Tibial nerve (tissue), 4 donors: ENCODE results near the gene PIK3AP1. TPM values are rescaled to one million over a fixed set of nuclear protein-coding genes. Genes with fewer than 3 reads are reported as not detected.

ENCODE experiments used
- DNase-seq, 2 donors: peaks; one replicate each; pipeline ENCODE4 v3.0.0-alpha.2; 2019; ENCODE audit warnings: low spot score in 2 of 2
- H3K27ac ChIP-seq, 4 donors: fragments of 200-600 bp; sonication (generic) in 3 of 4; one replicate each; pipeline ENCODE4 v1.5.1; 2017 to 2019; ENCODE audit warnings: mild to moderate bottlenecking in 1 of 4
- H3K27me3 ChIP-seq, 2 donors: fragments of 200-600 bp; sonication (generic) in 1 of 2; one replicate each; pipeline versions ENCODE4 v1.5.1 to v1.6.0; 2017 to 2019
- H3K36me3 ChIP-seq, 3 donors: fragments of 200-600 bp; sonication (generic); one replicate each; pipeline ENCODE4 v1.5.1; 2018 to 2019
- H3K4me1 ChIP-seq, 4 donors: fragments of 200-600 bp; sonication (generic) in 3 of 4; one replicate each; pipeline ENCODE4 v1.5.1; 2017 to 2019
- H3K4me3 ChIP-seq, 4 donors: fragments of 200-600 bp; sonication (generic) in 3 of 4; one replicate each; pipeline ENCODE4 v1.5.1; 2017 to 2019; ENCODE audit warnings: mild to moderate bottlenecking in 1 of 4, moderate library complexity in 1 of 4
- H3K9me3 ChIP-seq, 4 donors: fragments of 200-600 bp; sonication (generic) in 3 of 4; one replicate each; pipeline ENCODE4 v1.5.1; 2017 to 2019
- EP300 ChIP-seq, 2 donors: sonication (generic); formaldehyde crosslinking; IDR thresholded peaks; one replicate each; pipeline ENCODE4 v1.6.1; 2017; ENCODE audit warnings: antibody characterized with exemption in 2 of 2, mild to moderate bottlenecking in 1 of 2
- POLR2A ChIP-seq, 2 donors: fragments of 450-650 bp; IDR thresholded peaks; one replicate each; pipeline ENCODE4 v1.6.1; 2017; ENCODE audit warnings: antibody characterized with exemption in 2 of 2, mild to moderate bottlenecking in 2 of 2, moderate library complexity in 2 of 2
- WGBS, 2 donors: methylation state at CpG; one replicate each; pipeline ENCODE4 v1.1.5; 2018; 5-methylcytosine and 5-hydroxymethylcytosine counted together
- total RNA-seq, 4 donors: library from RNA; depleted of rRNA; stranded (reverse); fragments of >200 nt; gene quantifications; one replicate each; pipeline ENCODE4 v1.1.0, GENCODE V29; 2016
- TF ChIP-seq, protein P1 (sequence below), 5 experiments: fragments of 200-600 bp in 3 of 5; fragments of 450-650 bp in 2 of 5; sonication (generic) in 3 of 5; IDR thresholded peaks; one replicate each; pipeline ENCODE4 v1.5.1; 2016 to 2019; ENCODE audit warnings: antibody characterized with exemption in 5 of 5, mild to moderate bottlenecking in 3 of 5, moderate library complexity in 2 of 5

PIK3AP1 gene
- total RNA-seq, 4 donors from 2014 or later: 7.1 to 21.3 (median 14.2) TPM

DNA sequence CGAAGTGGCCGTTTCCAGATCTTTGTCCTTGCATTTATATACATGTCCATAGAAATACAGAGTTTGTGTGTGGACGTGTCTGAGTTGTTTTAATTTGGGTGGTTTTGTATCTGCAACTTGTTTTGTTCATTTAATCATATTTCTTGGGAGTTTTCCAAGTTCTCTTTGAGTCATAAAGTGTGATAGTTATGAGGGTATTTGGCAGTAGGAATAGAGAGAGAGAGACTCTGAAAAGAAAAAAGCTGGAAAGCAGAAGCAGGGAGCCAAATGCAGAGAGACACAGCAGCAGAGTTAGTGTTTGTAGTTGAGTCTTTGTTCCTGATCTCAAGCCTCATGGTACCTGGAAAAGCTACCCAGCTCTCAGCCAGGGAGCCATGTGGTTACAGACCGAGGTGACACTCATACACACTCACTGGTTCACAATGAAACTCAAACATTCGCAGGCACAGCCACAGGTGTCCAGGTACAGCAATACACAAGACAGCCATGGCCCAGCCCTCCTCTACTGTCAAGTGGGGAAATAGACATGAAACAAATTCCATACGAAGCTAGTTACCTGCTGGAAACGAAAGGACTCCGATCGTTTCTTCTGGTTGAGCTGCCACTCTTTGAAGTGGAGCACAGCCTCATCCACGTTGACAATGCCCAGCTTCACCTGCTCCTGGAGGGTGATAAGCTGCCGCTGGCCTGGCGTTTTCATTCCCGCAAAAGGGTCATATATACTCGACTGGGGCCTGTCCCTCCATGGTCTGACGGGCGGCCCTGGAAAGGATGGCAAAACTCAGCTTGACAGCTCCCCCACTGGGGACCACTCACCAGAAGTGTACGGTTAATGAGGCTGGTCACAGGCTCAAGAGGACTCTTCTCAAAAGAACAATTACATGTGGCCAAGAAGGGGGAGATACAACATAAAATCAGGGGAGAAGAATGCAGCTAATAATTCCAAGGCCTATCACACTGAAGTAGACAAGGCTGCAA lies 100.2 kb downstream of the PIK3AP1 start:
- 83 to 84% methylated on average over 17 of the region's 17 CpGs for WGBS, 2 donors
- H3K36me3 ChIP-seq: no peaks in the 10 kb centered on the region
- H3K9me3 ChIP-seq: no peaks in the 10 kb centered on the region
- H3K27ac ChIP-seq: no peak overlapping the region
- TF ChIP-seq EP300 (IDR thresholded peaks at IDR 0.05): no peak
- no peak for TF ChIP-seq POLR2A (IDR thresholded peaks at IDR 0.05)
- TF ChIP-seq, protein P1, sequence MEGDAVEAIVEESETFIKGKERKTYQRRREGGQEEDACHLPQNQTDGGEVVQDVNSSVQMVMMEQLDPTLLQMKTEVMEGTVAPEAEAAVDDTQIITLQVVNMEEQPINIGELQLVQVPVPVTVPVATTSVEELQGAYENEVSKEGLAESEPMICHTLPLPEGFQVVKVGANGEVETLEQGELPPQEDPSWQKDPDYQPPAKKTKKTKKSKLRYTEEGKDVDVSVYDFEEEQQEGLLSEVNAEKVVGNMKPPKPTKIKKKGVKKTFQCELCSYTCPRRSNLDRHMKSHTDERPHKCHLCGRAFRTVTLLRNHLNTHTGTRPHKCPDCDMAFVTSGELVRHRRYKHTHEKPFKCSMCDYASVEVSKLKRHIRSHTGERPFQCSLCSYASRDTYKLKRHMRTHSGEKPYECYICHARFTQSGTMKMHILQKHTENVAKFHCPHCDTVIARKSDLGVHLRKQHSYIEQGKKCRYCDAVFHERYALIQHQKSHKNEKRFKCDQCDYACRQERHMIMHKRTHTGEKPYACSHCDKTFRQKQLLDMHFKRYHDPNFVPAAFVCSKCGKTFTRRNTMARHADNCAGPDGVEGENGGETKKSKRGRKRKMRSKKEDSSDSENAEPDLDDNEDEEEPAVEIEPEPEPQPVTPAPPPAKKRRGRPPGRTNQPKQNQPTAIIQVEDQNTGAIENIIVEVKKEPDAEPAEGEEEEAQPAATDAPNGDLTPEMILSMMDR (IDR thresholded peaks at IDR 0.05): no peak
- no peak overlapping the region for H3K4me3 ChIP-seq
- H3K4me1 ChIP-seq: peaks cover 0 to 14% (median 0%) of the 10 kb centered on the region in 4 donors
- no peaks in the 10 kb centered on the region for H3K27me3 ChIP-seq
- no peak for DNase-seq

DNA sequence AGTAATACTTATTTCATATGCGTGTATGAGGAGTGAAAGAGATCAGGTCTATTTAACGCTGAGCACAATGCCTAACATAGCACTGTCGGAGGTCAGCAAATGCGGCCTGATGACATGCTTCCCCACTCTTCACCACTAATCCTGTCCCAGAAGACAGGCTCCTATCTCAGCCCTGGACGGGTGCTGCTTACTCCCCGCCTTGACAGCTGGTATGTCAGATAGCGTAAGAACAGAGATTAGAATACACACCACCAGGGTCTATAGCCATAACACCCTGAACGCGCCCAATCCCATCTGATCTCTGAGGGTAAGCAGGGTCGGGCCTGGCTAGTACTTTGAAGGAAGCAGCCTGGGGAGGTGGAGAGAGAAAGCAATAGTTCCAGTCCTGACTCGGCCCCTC lies 101.2 kb downstream of the PIK3AP1 start:
- H3K4me3 ChIP-seq: no peak overlapping the region
- H3K27me3 ChIP-seq: no peaks in the 10 kb centered on the region
- peaks cover 0 to 14% (median 0%) of the 10 kb centered on the region in 4 donors for H3K4me1 ChIP-seq
- TF ChIP-seq EP300 (IDR thresholded peaks at IDR 0.05): no peak
- TF ChIP-seq POLR2A (IDR thresholded peaks at IDR 0.05): no peak
- TF ChIP-seq, protein P1 (IDR thresholded peaks at IDR 0.05): no peak
- WGBS, 2 donors: 84% methylated on average over 11 of the region's 11 CpGs
- no peak for DNase-seq
- no peak overlapping the region for H3K27ac ChIP-seq
- H3K36me3 ChIP-seq: no peaks in the 10 kb centered on the region
- no peaks in the 10 kb centered on the region for H3K9me3 ChIP-seq

DNA sequence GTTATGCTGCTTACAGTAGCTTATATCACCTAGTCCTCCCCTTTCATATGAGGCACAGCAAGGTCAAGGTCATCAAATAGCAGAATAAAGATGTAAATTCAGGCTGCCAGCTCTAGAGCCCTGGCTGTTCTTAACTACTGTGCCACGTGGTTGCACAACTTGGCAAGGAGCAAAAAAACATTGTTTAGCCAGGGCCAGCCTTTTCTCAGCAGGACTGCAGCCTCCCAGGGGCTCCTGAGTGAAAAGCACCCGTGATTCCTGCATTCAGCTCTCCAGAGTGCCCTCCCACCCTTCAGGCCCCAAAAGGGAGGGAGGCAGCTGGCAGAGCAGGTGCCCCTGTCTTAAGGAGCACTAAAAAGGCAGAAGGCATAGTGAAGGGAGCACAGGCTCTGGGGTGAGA lies 101.7 kb downstream of the PIK3AP1 start:
- Histone ChIP-seq H3K4me3 (no peak overlapping the region), H3K36me3 (no peaks in the 10 kb centered on the region), H3K27ac (no peak overlapping the region), H3K9me3 (no peaks in the 10 kb centered on the region), H3K4me1 (peaks cover 0 to 14% (median 0%) of the 10 kb centered on the region in 4 donors), H3K27me3 (no peaks in the 10 kb centered on the region)
- peak in 1 of 2 donors; percentile 10 for DNase-seq
- TF ChIP-seq EP300 (IDR thresholded peaks at IDR 0.05) (no peak), POLR2A (IDR thresholded peaks at IDR 0.05) (no peak)
- TF ChIP-seq, protein P1 (IDR thresholded peaks at IDR 0.05): no peak
- 17 to 28% methylated on average over 2 of the region's 2 CpGs for WGBS, 2 donors

DNA sequence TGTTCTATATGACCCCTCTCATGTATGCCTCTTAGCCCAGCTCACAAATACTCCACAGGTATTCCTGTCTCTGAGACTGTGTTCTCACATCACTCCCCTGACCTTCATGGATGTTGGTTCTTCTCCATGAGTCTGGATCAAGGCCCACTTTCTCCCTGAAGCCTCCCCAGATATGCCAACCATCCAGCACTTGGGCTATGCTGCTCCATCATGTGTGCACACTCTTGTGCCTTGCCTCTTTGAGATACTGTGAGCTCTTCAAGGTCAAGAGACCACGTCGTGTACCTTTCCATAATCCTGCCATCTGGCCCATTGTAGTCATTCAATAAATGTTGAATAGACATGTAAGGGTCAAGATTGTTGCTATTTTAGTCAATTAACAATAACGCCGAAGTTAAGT lies 103.4 kb downstream of the PIK3AP1 start:
- H3K36me3 ChIP-seq: no peaks in the 10 kb centered on the region
- 85 to 90% methylated on average over 4 of the region's 4 CpGs for WGBS, 2 donors
- H3K27ac ChIP-seq: no peak overlapping the region
- TF ChIP-seq, protein P1 (IDR thresholded peaks at IDR 0.05): no peak
- no peak for TF ChIP-seq EP300 (IDR thresholded peaks at IDR 0.05)
- no peak for TF ChIP-seq POLR2A (IDR thresholded peaks at IDR 0.05)
- no peaks in the 10 kb centered on the region for H3K9me3 ChIP-seq
- no peaks in the 10 kb centered on the region for H3K27me3 ChIP-seq
- DNase-seq: no peak
- no peak overlapping the region for H3K4me3 ChIP-seq
- H3K4me1 ChIP-seq: peaks cover 0 to 14% (median 0%) of the 10 kb centered on the region in 4 donors

DNA sequence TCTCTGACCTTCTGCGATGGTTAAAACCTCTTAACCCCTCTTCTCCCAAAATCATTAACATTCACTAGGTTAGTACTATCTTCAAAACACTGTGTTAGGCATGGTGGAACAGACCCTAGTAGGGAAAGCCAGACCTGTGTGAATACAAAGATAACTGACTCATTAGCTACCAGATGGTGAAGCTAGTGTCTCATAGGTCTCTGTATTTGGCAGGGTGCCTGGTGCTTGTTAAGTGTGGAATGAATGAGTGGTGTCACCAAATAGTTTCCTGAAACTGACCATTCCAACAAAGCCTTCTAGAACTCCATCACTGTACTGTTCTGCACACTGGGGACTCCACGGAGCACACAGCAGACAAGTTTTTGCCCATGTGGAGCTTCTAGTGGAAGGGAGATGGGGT lies 105.8 kb downstream of the PIK3AP1 start:
- no peak for DNase-seq
- 59 to 75% methylated on average over 2 of the region's 2 CpGs for WGBS, 2 donors
- H3K9me3 ChIP-seq: no peaks in the 10 kb centered on the region
- no peaks in the 10 kb centered on the region for H3K27me3 ChIP-seq
- TF ChIP-seq POLR2A (IDR thresholded peaks at IDR 0.05): no peak
- TF ChIP-seq, protein P1 (IDR thresholded peaks at IDR 0.05): no peak
- no peak for TF ChIP-seq EP300 (IDR thresholded peaks at IDR 0.05)
- no peak overlapping the region for H3K4me3 ChIP-seq
- peaks cover 0 to 9% (median 0%) of the 10 kb centered on the region in 4 donors for H3K4me1 ChIP-seq
- no peaks in the 10 kb centered on the region for H3K36me3 ChIP-seq
- no peak overlapping the region for H3K27ac ChIP-seq
